ENCODE data around the gene MAPRE3. TPM values are rescaled to one million over a fixed set of nuclear protein-coding genes. Genes with fewer than 3 reads are reported as not detected.

MAPRE3 gene
- total RNA-seq, 1 donor from 2014 or later: 4.1 TPM

GRCh38 chr2:26942543-26943295 is 27.7 kb upstream of the MAPRE3 start:
- Mint-ChIP-seq H3K27me3 (ENCODE audit: unreplicated experiment) (peaks cover 10% of the 10 kb centered on the region), H3K4me1 (ENCODE audit: unreplicated experiment) (peaks cover 5% of the 10 kb centered on the region), H3K36me3 (ENCODE audit: low read depth, unreplicated experiment) (no peaks in the 10 kb centered on the region), H3K9me3 (ENCODE audit: unreplicated experiment) (no peaks in the 10 kb centered on the region), H3K4me3 (ENCODE audit: unreplicated experiment) (no peak overlapping the region), H3K27ac (ENCODE audit: unreplicated experiment) (no peak overlapping the region)
- peak; percentile 77 for DNase-seq (ENCODE audit: low spot score)
- TF ChIP-seq CTCF (IDR thresholded peaks at IDR 0.05; ENCODE audit: unreplicated experiment): peak; percentile 96

GRCh38 chr2:26945991-26946750 is 24.3 kb upstream of the MAPRE3 start:
- Mint-ChIP-seq H3K27me3 (ENCODE audit: unreplicated experiment) (peaks cover 17% of the 10 kb centered on the region), H3K27ac (ENCODE audit: unreplicated experiment) (no peak overlapping the region), H3K9me3 (ENCODE audit: unreplicated experiment) (no peaks in the 10 kb centered on the region), H3K4me3 (ENCODE audit: unreplicated experiment) (no peak overlapping the region), H3K4me1 (ENCODE audit: unreplicated experiment) (peaks cover 5% of the 10 kb centered on the region), H3K36me3 (ENCODE audit: low read depth, unreplicated experiment) (no peaks in the 10 kb centered on the region)
- no peak for DNase-seq (ENCODE audit: low spot score)
- no peak for TF ChIP-seq CTCF (IDR thresholded peaks at IDR 0.05; ENCODE audit: unreplicated experiment)

- H3K9me3 Mint-ChIP-seq (ENCODE audit: unreplicated experiment): no peaks in the 10 kb centered on the region
- peaks cover 5% of the 10 kb centered on the region for H3K4me1 Mint-ChIP-seq (ENCODE audit: unreplicated experiment)
- no peak overlapping the region for H3K4me3 Mint-ChIP-seq (ENCODE audit: unreplicated experiment)
- no peak overlapping the region for H3K27ac Mint-ChIP-seq (ENCODE audit: unreplicated experiment)
- H3K36me3 Mint-ChIP-seq (ENCODE audit: low read depth, unreplicated experiment): no peaks in the 10 kb centered on the region
- no peak for TF ChIP-seq CTCF (IDR thresholded peaks at IDR 0.05; ENCODE audit: unreplicated experiment)
- no peak for DNase-seq (ENCODE audit: low spot score)
- H3K27me3 Mint-ChIP-seq (ENCODE audit: unreplicated experiment): peaks cover 17% of the 10 kb centered on the region
Measured at GRCh38 chr2:26946841-26947784, 23.3 kb upstream of the MAPRE3 start.

GRCh38 chr2:26948800-26949199 is 21.6 kb upstream of the MAPRE3 start:
- H3K9me3 Mint-ChIP-seq (ENCODE audit: unreplicated experiment): no peaks in the 10 kb centered on the region
- DNase-seq (ENCODE audit: low spot score): no peak
- H3K27me3 Mint-ChIP-seq (ENCODE audit: unreplicated experiment): peaks cover 15% of the 10 kb centered on the region
- TF ChIP-seq CTCF (IDR thresholded peaks at IDR 0.05; ENCODE audit: unreplicated experiment): no peak
- no peak overlapping the region for H3K27ac Mint-ChIP-seq (ENCODE audit: unreplicated experiment)
- H3K4me1 Mint-ChIP-seq (ENCODE audit: unreplicated experiment): peaks cover 5% of the 10 kb centered on the region
- no peak overlapping the region for H3K4me3 Mint-ChIP-seq (ENCODE audit: unreplicated experiment)
- no peaks in the 10 kb centered on the region for H3K36me3 Mint-ChIP-seq (ENCODE audit: low read depth, unreplicated experiment)
